ENCODE data around the gene DRC3.

DRC3 gene

DNA sequence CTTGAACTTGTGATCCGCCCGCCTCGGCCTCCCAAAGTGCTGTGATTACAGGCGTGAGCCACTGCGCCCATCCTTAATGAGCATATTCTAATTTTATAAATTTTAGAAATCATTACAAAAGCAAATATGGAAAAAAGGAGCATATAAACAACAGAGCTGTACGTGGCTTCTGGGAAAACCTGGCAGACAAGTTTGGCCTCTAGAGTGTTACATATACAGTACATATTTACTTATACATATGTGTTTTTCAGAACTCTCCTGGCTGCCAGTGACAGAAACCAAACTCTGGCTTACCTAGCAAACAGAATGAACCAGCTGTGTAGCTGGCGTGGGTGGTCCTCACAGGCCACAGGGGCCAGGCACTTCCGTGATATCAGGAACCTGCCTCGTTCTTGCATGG, 10.1 kb downstream of the DRC3 start:
- in situ Hi-C loops (cut with HindIII; ENCODE audit: low sequenced_read_pairs), result no loop called here
- TF ChIP-seq, protein P1, sequence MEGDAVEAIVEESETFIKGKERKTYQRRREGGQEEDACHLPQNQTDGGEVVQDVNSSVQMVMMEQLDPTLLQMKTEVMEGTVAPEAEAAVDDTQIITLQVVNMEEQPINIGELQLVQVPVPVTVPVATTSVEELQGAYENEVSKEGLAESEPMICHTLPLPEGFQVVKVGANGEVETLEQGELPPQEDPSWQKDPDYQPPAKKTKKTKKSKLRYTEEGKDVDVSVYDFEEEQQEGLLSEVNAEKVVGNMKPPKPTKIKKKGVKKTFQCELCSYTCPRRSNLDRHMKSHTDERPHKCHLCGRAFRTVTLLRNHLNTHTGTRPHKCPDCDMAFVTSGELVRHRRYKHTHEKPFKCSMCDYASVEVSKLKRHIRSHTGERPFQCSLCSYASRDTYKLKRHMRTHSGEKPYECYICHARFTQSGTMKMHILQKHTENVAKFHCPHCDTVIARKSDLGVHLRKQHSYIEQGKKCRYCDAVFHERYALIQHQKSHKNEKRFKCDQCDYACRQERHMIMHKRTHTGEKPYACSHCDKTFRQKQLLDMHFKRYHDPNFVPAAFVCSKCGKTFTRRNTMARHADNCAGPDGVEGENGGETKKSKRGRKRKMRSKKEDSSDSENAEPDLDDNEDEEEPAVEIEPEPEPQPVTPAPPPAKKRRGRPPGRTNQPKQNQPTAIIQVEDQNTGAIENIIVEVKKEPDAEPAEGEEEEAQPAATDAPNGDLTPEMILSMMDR (IDR thresholded peaks at IDR 0.05; ENCODE audit: low read depth, low read length), result no peak
- no peak for DNase-seq (ENCODE audit: low read depth, low spot score)
- no peak overlapping the region for H3K4me3 ChIP-seq (ENCODE audit: low read depth, low read length)

DNA sequence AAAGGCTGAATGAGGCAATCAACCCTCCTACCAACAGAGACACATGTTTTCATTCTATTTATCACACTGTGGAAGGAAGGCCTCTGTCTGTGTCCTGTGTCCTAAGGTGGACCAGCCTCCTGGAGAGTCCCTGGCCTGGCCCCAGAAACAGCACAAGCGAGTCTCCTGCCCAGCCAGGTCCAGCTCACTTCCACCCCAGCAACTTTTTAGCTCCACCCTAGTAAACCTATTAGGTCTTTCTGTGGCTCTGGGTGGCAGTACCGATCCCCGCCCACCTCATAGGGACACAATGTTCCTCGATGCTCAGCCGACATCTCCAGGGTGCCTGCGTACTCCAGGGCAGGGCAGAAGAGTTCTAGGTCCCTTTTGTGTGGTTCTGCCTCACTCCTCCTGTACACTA, 10.7 kb downstream of the DRC3 start:
- in situ Hi-C loops (cut with HindIII; ENCODE audit: low sequenced_read_pairs), result no loop called here
- no peak overlapping the region for H3K4me3 ChIP-seq (ENCODE audit: low read depth, low read length)
- TF ChIP-seq, protein P1 (IDR thresholded peaks at IDR 0.05; ENCODE audit: low read depth, low read length), result no peak
- DNase-seq (ENCODE audit: low read depth, low spot score), result no peak

DNA sequence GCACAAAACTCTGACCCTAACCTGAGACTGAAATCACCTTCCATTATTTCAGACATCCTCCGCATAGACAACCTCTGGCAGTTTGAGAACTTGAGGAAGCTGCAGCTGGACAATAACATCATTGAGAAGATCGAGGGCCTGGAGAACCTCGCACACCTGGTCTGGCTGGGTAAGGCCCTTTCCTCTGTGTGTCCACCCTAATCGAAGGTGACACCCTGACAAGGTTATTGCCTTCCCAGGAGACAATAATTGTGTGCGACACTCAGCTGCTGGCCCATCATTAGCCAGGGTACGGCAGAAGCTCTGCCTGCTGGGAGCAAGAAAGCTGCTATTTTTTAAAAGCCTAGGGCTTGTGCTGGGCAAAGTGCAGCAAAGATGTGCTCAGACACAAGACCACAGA, 11.1 kb downstream of the DRC3 start:
- DNase-seq (ENCODE audit: low read depth, low spot score), result no peak
- TF ChIP-seq, protein P1 (IDR thresholded peaks at IDR 0.05; ENCODE audit: low read depth, low read length), result no peak
- in situ Hi-C loops (cut with HindIII; ENCODE audit: low sequenced_read_pairs), result no loop called here
- no peak overlapping the region for H3K4me3 ChIP-seq (ENCODE audit: low read depth, low read length)

DNA sequence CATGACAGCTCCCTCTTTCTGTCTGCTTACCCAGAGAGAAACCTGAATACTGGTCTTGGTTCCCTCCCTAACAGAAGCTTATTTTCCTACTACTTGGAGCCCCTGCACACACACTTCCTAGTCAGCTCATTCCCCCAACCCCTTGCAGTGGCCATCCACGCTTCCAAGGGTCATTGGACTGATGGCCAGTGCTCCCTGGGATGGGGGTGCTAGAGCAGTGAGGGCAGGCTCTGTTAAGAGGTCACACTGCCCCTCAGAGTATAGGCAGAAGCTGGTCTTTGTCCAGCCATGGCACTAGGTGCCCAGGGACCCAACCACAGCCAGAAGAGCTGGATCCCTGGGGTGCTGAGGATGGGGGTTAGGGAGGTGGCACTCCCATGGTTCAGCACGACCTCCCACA, 12.5 kb downstream of the DRC3 start:
- TF ChIP-seq, protein P1 (IDR thresholded peaks at IDR 0.05; ENCODE audit: low read depth, low read length), result no peak
- H3K4me3 ChIP-seq (ENCODE audit: low read depth, low read length), result no peak overlapping the region
- no peak for DNase-seq (ENCODE audit: low read depth, low spot score)
- in situ Hi-C loops (cut with HindIII; ENCODE audit: low sequenced_read_pairs), result no loop called here

DNA sequence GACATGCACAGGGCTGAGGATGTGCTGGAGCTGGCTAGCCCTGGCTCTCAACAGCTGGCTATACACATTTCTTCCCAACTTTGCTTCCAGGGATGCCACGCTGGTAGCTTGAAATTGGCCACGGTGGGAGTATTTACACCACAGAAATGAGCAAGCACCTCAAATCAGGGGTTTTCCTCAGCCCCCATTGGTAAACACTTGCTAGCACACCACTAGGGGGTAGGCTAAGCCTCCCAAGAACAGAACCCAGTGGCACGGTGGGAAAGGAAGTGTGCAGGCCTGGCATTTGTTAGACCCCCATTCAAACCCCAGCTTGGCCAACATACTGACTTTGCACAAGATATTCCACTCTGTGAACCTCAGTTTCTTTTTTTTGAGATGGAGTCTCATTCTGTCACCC, 12.9 kb downstream of the DRC3 start:
- in situ Hi-C loops (cut with HindIII; ENCODE audit: low sequenced_read_pairs), result no loop called here
- no peak overlapping the region for H3K4me3 ChIP-seq (ENCODE audit: low read depth, low read length)
- no peak for DNase-seq (ENCODE audit: low read depth, low spot score)
- TF ChIP-seq, protein P1 (IDR thresholded peaks at IDR 0.05; ENCODE audit: low read depth, low read length), result peak; percentile 43

DNA sequence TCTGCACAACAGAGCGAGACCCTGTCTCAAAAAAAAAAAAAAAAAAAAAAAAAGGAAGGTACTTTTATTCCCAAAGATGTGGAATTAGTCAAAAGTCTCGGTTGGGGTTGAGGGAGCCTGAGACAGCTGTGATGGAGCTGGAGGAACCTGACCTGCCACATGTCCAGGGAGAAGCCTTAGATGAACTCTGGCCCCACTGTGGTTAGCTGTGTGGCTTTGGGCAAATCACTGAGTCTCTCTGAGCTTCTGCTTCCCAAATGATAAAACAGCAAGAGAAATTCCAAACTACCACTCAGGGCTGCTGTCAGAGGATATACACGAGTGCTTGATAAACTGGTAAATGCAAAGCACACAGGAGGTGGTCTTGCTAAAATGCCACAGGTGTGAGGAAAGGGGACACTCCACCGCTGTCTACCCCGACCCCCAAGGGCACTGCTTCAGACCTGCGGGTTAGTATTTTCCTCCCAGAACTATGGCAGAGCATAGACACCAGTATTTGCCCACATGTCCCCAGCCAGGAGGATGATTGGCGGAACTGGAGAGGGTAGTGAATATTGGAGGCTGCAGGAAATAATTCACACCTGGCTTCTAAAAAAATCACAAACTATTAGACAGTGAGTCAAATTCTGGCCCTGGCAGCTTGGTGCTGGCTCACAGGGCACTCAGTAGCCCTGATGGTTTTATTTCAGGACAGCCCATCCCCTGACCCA, 14.7 kb downstream of the DRC3 start:
- no peak for DNase-seq (ENCODE audit: low read depth, low spot score)
- TF ChIP-seq, protein P1 (IDR thresholded peaks at IDR 0.05; ENCODE audit: low read depth, low read length), result no peak
- in situ Hi-C loops (cut with HindIII; ENCODE audit: low sequenced_read_pairs), result no loop called here
- H3K4me3 ChIP-seq (ENCODE audit: low read depth, low read length), result no peak overlapping the region

Data from astrocyte of the spinal cord (primary cell).